ENCODE data around the gene SLC12A3.
"Not testable (repeated sequence)": the region's sequence is repeated elsewhere in the genome, so short reads cannot be mapped to it uniquely, and the experiment has no call there.

Gene SLC12A3

DNA sequence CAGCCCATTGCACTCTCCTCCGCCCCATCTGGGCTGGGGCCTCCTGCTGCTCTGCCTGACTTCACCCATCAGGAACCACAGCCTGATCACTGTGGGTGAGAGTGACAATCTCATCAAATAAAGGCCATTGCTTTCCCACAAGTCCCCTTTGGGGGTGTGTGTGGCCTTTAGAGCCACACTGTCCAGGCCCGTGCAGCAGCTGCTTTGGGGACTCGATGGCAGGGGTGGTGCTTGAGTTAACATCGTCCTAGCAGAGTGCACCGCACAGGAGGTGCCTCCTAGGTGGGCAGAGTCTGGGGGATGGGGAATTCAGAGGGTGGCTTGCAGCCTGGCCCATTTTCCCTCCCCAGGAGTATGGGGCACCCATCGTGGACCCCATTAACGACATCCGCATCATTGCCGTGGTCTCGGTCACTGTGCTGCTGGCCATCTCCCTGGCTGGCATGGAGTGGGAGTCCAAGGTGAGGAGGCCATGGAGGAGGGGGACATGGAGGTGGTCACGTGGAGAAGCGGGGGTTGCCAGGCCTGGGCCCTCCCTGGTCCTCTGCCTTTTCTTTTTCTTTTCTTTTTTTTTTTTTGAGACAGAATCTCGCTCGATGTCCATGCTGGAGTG is 5.4 kb downstream of the SLC12A3 start:
- no peak for DNase-seq

DNA sequence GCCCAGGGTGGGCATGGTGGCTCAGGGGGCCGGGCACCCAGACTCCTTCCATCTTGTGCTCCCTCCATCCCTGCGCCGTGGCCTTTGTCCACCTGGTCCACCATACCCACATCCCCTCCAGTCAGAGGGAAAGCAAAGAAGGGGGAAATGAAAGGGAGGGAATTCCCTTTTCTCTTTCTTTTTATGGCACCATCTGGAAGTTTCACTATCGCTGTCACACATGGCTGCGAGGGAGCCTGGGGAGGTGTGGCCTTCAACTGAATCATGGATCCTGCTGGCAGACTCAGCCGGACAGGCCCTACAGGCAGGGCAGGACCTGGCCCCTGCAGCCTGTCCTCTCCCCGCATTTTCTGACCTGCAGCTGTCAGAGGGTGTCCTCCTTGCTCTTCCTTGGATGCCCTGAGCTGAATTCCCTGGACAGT is 6.2 kb downstream of the SLC12A3 start:
- DNase-seq, result no peak

- DNase-seq, result no peak
Measured at GRCh38 chr16:56872863-56873391, 7.9 kb downstream of the SLC12A3 start.

- no peak for DNase-seq
Measured at GRCh38 chr16:56874800-56875199, 9.8 kb downstream of the SLC12A3 start.

DNA sequence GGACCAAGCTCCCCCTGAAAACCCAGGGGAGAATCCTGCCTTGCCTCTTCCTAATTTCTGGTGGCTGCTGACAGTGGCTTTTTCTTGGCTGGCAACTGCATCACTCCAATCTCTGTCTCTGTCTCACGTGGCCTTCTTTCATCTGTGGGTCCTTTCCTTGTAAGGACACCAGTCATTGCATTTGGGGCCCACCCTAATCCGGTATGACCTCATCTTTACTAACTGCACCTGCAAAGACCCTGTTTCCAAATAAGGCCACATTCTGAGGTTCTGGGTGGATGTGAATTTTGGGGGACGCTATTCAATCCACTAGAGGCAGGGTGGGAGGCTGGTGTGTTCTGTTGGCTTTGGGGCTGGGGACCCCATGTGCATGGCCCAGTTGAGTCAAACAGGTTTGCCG is 11.0 kb downstream of the SLC12A3 start:
- no peak for DNase-seq

GRCh38 chr16:56877486-56878182 is 12.6 kb downstream of the SLC12A3 start:
- DNase-seq, result no peak

DNA sequence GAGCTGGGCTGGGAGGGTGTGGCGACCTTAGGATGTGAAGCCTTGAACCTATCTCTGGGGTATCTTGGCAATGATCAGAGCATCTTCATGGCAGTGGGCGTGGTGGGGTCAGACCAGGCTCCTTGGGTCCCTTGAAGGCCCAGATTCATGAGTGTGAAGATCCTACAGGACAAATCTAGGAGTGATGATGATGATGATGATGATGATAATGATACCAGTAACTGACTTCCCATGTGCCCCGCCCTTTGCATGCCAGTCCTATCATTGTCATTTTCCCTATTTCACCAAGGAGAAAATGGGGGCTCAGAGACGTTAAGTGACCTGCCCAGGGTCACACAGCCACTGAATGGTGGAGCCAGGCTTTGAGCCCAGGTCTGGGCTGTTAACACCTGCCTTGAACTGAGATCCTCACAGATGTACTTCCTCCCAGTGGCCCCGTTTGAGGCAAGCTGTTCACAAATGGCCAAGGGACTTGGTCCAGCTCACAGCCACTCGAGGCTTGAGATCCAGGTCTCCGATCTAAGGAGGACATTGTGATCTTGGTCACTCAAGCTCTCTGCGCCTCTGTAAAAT is 13.4 kb downstream of the SLC12A3 start:
- no peak for DNase-seq

GRCh38 chr16:56879276-56879675 is 14.3 kb downstream of the SLC12A3 start:
- no peak for DNase-seq

DNA sequence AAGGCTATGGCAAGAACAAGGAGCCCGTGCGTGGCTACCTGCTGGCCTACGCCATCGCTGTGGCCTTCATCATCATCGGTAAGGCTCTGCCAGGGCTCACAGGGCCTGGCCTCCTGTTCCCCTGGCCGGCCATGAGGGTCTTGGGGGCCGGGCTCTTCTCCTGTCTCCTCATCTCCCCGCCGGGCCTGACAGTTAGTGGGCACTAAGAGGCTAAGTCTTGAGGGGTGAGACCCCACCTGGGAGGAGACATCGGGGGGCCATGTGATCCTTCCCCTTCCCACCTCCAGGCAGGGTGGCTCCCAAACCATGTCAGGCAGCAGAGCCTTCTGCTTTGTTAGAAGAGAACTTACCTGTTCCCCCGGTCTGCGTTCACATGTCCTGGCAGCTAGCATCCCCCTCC is 15.2 kb downstream of the SLC12A3 start:
- DNase-seq, result no peak

GRCh38 chr16:56880685-56881084 is 15.7 kb downstream of the SLC12A3 start:
- DNase-seq, result no peak

DNA sequence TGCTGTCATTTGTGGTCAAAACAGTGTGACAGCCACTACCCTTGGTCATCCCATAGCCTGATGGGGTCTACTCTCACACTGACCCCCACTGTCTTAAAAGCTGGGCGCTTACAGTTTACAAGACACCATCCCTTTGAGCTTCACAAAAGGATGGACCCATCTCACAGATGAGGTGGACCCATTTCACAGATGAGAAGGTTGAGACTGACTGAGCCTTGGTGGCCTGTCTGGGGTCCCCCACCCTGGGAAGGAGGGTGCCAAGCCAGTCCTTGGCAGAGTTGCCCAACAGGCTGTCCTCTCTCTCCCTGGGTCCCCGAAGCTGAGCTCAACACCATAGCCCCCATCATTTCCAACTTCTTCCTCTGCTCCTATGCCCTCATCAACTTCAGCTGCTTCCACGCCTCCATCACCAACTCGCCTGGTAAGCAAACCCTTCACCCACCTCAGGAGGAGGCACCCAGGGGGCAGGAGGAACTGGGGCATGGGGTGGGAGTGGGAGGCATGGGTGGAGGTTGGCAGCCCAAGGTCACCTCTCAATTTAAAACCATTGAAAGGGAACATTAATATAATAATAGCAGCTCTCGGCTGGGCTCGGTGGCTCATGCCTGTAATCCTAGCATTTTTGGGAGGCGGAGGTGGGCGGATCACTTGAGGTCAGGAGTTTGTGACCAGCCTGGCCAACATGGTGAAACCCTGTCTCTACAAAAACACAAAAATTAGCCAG is 17.2 kb downstream of the SLC12A3 start:
- no peak for DNase-seq

DNA sequence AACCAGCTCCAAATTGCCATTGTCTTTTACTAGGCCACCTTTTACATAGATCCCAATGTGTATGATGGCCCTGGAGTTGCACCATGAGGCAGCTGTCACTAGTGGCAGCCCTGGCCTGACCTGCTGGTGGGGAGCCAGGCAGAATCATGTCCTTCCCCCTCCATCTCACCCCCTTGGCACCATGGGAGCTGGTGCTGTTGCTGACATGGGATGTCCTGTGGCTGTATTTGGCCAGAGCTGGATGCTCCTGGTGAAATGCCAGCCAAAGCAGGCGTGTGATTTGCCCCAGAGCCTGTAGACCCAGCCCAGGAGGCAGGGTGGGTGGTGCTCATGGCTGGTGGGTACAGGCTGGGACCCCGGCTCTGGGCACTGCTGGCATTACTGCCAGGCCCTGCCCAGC is 18.6 kb downstream of the SLC12A3 start:
- DNase-seq, result no peak

- DNase-seq, result no peak
Measured at GRCh38 chr16:56884026-56884582, 19.1 kb downstream of the SLC12A3 start.

DNA sequence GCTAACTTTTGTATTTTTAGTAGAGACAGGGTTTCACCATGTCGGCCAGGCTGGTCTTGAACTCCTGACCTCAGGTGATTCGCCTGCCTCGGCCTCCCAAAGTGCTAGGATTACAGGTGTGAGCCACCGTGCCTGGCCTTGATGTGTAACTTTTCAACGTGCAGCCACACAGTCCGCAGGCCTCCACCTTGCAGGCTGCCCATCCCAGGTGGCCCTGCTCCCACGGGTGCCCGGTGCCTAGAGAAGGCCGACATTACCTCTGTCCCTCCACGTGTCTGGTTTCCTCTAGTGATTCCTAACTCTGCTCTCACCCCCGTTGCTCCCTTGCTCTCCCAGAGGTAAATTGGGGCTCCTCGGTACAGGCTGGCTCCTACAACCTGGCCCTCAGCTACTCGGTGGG is 19.9 kb downstream of the SLC12A3 start:
- not testable (repeated sequence) for DNase-seq

GRCh38 chr16:56885446-56886162 is 20.6 kb downstream of the SLC12A3 start:
- no peak for DNase-seq

- DNase-seq, result no peak
Measured at GRCh38 chr16:56886296-56886695, 21.3 kb downstream of the SLC12A3 start.

GRCh38 chr16:56886826-56887225 is 21.8 kb downstream of the SLC12A3 start:
- DNase-seq, result no peak

- DNase-seq, result no peak
Measured at GRCh38 chr16:56888806-56889205, 23.8 kb downstream of the SLC12A3 start.

GRCh38 chr16:56889206-56889605 is 24.2 kb downstream of the SLC12A3 start:
- DNase-seq, result no peak

- no peak for DNase-seq
Measured at GRCh38 chr16:56891685-56892084, 26.7 kb downstream of the SLC12A3 start.

GRCh38 chr16:56892705-56893104 is 27.7 kb downstream of the SLC12A3 start:
- DNase-seq, result no peak

GRCh38 chr16:56894331-56894917 is 29.4 kb downstream of the SLC12A3 start:
- DNase-seq, result no peak
